ENCODE data around the gene ATP2B3.

Gene ATP2B3

GRCh38 chrX:153598541-153599191, 81.2 kb downstream of the ATP2B3 start, which contains the start of gene CCNQ:
TSS of gene CCNQ (minus strand) at chrX:153599139. CDS start at chrX:153599073, 66 bp downstream.
- TF ChIP-seq RAD21 (IDR thresholded peaks at IDR 0.05; ENCODE audit: low read depth) (no peak), ZBTB7A (IDR thresholded peaks at IDR 0.05; ENCODE audit: low read depth) (no peak), NFIC (IDR thresholded peaks at IDR 0.05) (no peak), TEAD4 (IDR thresholded peaks at IDR 0.05) (no peak), MAX (IDR thresholded peaks at IDR 0.05) (peak; percentile 13; the same call in 1 of the 2 replicates), YY1 (IDR thresholded peaks at IDR 0.05; ENCODE audit: low read depth) (no peak), EGR1 (IDR thresholded peaks at IDR 0.05) (no peak), CREB1 (IDR thresholded peaks at IDR 0.05; ENCODE audit: low read depth) (no peak), EP300 (IDR thresholded peaks at IDR 0.05; ENCODE audit: borderline replicate concordance) (no peak), TAF1 (IDR thresholded peaks at IDR 0.05; ENCODE audit: low read depth) (peak; percentile 35; the same call in 1 of the 2 replicates), CEBPB (IDR thresholded peaks at IDR 0.05) (no peak), USF1 (IDR thresholded peaks at IDR 0.05) (no peak)

GRCh38 chrX:153599192-153600031, 82.0 kb downstream of the ATP2B3 start:
- TF ChIP-seq EGR1 (IDR thresholded peaks at IDR 0.05) (no peak), CREB1 (IDR thresholded peaks at IDR 0.05; ENCODE audit: low read depth) (no peak), RAD21 (IDR thresholded peaks at IDR 0.05; ENCODE audit: low read depth) (no peak), TAF1 (IDR thresholded peaks at IDR 0.05; ENCODE audit: low read depth) (peak; percentile 35; the same call in 1 of the 2 replicates)

- no peak for TF ChIP-seq TAF1 (IDR thresholded peaks at IDR 0.05; ENCODE audit: low read depth)
- no peak for TF ChIP-seq REST (IDR thresholded peaks at IDR 0.05; ENCODE audit: low read depth)
- TF ChIP-seq EGR1 (IDR thresholded peaks at IDR 0.05) = no peak
- TF ChIP-seq ZBTB7A (IDR thresholded peaks at IDR 0.05; ENCODE audit: low read depth) = no peak
- TF ChIP-seq EP300 (IDR thresholded peaks at IDR 0.05; ENCODE audit: borderline replicate concordance) = no peak
- no peak for TF ChIP-seq NFIC (IDR thresholded peaks at IDR 0.05)
- no peak for TF ChIP-seq TEAD4 (IDR thresholded peaks at IDR 0.05)
- TF ChIP-seq MAX (IDR thresholded peaks at IDR 0.05) = no peak
These were observed 82.6 kb downstream of the ATP2B3 start for GRCh38 chrX:153600032-153600373.

- TF ChIP-seq EGR1 (IDR thresholded peaks at IDR 0.05) (no peak), CREB1 (IDR thresholded peaks at IDR 0.05; ENCODE audit: low read depth) (no peak), NFIC (IDR thresholded peaks at IDR 0.05) (no peak), TEAD4 (IDR thresholded peaks at IDR 0.05) (no peak), RAD21 (IDR thresholded peaks at IDR 0.05; ENCODE audit: low read depth) (no peak), CEBPB (IDR thresholded peaks at IDR 0.05) (no peak), TCF12 (IDR thresholded peaks at IDR 0.05; ENCODE audit: low read depth) (no peak), EP300 (IDR thresholded peaks at IDR 0.05; ENCODE audit: borderline replicate concordance) (no peak), MAX (IDR thresholded peaks at IDR 0.05) (no peak), REST (IDR thresholded peaks at IDR 0.05; ENCODE audit: low read depth) (no peak), YY1 (IDR thresholded peaks at IDR 0.05; ENCODE audit: low read depth) (no peak), ZBTB7A (IDR thresholded peaks at IDR 0.05; ENCODE audit: low read depth) (no peak)
These were observed 83.5 kb downstream of the ATP2B3 start for GRCh38 chrX:153600921-153601320.

GRCh38 chrX:153601511-153602110, 84.2 kb downstream of the ATP2B3 start:
- TF ChIP-seq EP300 (IDR thresholded peaks at IDR 0.05; ENCODE audit: borderline replicate concordance) (no peak), EGR1 (IDR thresholded peaks at IDR 0.05) (no peak), USF1 (IDR thresholded peaks at IDR 0.05) (no peak), TAF1 (IDR thresholded peaks at IDR 0.05; ENCODE audit: low read depth) (no peak), NFIC (IDR thresholded peaks at IDR 0.05) (no peak), RAD21 (IDR thresholded peaks at IDR 0.05; ENCODE audit: low read depth) (no peak), FOXM1 (IDR thresholded peaks at IDR 0.05; ENCODE audit: borderline replicate concordance, low read depth) (no peak), TEAD4 (IDR thresholded peaks at IDR 0.05) (no peak), MAX (IDR thresholded peaks at IDR 0.05) (no peak), CREB1 (IDR thresholded peaks at IDR 0.05; ENCODE audit: low read depth) (no peak), TCF12 (IDR thresholded peaks at IDR 0.05; ENCODE audit: low read depth) (no peak), CEBPB (IDR thresholded peaks at IDR 0.05) (no peak), YY1 (IDR thresholded peaks at IDR 0.05; ENCODE audit: low read depth) (no peak), ZBTB7A (IDR thresholded peaks at IDR 0.05; ENCODE audit: low read depth) (no peak), REST (IDR thresholded peaks at IDR 0.05; ENCODE audit: low read depth) (no peak)

All from Ishikawa (cell line).